NCI-H146 treated with DMSO at 0.1 percent for 48 hours (cell line): ENCODE results near the gene FRY.

Experiments
- DNase-seq: peaks from one replicate; lab custom pipeline; 2025; ENCODE audit not compliant: unreplicated experiment; lab: John Stamatoyannopoulos, UW

FRY gene

DNA sequence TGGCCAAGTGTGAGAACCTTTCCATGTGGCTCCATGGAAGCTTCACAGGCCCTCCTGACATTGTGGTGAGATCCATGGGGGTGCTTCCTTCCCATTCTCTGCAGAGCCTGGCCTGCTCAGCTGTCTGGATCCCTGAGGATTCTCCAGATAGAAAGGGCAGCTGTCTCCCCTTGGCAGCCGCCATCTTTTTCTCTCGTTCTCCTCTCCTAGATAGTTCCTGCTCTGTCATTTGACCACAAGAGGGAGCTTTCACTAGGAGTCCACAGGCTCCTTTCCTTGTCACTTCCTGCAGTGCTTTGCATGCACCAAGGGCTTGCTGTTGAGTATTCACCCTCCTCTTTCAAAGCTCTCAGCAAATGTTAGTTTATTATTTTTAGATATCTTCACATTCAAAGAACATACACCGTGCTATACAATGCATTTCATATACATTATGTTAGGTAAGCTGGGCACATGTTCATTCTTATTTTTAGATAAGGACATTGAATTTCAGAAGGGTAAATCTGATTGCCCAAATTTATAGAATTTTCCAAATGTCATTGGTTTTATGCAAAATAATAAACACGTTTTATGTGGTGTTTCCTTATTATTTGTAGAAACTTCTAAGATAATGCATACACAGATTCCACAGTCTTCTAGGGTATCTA is 133.2 kb downstream of the FRY start:
- DNase-seq = peak; percentile 66

DNA sequence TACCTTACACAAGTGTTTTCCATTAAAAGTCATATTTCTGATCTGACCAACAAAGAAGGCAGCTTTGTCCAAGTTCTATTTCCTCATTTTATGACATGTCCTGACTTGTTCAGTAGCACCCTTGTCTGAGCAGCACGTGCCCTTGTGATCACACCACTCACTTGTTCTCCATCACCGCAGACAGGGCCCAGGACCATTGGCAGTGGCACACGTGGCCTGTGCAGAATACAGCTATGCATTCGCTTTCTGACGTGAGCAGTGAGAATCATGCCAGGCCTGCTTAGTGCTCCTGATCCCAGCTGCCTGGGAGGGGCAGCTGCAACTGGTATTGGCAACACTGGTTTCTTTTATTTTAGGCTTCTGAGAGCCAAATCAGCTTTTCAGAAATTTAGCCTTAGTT is 134.2 kb downstream of the FRY start:
- DNase-seq = no peak

DNA sequence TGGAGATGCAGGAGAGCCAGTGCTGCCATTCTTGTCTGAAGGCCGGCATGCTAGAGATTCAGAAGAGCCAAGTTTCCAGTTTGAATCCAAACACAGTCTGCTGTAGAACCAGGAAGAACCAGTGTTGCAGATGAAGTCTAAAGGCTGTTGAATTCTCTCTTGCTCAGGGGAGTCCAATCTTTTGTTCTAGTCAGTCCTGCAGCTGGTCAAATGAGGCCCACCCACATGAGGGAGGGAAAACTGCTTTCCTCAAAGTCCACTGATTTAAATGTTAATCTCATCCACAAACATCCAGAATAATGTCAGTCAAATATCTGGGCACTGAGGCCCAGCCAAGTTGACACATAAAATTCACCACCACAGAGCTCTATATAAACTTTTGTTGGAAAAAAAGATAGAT is 136.6 kb downstream of the FRY start:
- DNase-seq = no peak

DNA sequence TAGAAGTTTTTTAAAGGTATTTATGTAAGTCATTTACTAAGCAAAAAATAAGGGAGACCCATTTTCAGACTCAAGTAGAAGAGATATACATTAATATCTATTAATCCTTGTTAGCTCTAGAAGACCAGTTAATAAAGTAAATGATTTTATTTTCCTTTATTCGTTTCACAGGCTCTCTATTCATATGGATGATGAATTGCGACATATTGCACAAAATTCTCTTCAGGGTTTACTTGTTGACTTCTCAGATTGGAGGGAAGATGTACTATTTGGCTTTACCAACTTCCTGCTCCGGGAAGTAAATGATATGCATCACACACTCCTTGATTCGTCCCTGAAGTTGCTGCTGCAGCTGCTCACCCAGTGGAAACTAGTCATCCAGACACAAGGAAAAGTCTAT is 139.3 kb downstream of the FRY start:
- DNase-seq = no peak

DNA sequence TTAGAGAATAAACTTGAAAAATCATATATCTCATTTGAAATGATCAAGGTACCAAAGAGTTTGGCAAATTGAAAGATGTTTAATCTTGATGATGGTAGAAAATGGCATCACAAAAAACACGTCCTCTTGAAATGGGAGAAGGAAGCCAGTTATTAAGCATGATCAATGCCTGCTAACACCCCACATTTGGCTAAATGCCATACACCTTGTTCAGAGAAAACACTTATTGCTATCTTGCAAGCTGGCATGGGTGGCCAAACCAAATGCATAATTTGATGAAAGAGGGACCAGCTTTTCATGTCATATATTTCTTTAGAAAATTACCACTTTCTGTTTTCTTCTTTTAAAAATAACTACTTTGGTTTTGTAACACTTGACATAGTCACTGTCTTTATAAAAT is 142.3 kb downstream of the FRY start:
- DNase-seq = no peak

DNA sequence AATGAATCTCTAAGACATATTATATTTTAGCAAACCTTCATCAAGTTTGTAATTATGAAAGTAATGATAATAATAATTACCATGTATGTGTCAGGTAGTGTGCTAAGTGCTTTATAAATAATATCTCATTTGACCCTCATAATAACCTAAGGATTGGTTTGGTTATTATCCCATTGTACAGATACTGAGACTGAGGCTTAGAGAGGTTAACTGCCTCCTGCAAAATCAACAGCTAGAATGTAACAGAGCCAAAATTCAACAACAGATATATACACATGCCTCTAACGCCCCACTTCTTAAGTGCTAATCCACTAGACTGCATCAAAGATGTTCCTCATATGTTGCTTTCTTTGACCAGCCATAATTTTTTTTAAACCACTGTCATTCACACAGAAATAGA is 142.8 kb downstream of the FRY start:
- DNase-seq = no peak

DNA sequence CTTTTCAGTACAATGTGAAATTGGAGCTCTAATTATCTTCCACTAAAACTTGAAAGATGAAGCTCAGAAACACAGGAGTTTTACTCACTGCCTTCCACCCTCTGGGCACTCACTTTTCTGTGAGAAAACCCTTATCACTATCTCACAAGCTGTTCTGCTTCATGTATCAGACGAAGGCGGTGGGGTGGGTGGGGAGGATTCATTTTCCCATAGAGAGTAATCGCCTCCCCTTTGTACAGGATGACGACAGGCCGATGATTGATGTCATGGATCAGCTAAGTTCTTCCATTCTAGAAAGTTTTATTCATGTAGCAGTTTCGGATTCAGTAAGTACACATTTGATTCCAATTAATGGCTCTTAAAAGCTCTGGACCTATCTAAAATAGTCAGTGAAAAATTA is 143.7 kb downstream of the FRY start:
- DNase-seq = no peak

DNA sequence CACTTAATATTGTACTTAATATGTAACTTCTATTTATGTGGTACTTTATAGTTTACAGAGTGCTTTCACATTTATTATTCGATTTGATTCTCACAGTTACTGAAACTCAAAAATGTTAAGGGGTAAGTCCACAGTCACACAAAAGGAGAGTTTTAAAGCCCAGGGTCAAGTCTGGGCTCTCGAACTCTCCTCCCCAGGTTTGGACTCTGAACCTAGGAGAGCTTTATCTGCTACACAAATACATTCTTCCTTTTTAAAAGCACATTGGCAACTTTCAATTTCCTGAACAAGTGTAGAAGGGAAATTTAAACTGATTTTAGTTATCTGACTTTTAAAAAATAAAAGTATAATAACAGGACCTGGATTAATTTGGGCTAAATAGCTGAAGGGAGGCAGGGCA is 144.4 kb downstream of the FRY start:
- DNase-seq = no peak

DNA sequence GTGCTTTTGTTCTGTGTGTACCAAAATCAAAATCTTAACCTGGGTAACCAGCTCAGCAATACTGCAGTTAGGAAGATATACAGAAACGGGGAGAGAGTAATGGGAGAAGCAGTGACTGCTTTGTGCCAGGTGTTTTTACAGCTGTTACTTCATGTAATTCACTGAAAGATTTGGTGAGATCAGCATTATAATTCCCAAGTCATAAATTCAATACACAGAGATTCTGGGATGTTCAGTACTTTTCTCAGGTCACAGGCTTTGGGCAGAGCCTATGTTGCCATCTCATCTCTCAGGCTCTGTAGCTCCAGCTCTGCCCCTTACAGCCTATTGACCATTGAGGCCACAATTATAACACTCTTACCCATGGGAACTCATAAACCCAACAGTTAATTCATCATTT is 145.1 kb downstream of the FRY start:
- DNase-seq = no peak

DNA sequence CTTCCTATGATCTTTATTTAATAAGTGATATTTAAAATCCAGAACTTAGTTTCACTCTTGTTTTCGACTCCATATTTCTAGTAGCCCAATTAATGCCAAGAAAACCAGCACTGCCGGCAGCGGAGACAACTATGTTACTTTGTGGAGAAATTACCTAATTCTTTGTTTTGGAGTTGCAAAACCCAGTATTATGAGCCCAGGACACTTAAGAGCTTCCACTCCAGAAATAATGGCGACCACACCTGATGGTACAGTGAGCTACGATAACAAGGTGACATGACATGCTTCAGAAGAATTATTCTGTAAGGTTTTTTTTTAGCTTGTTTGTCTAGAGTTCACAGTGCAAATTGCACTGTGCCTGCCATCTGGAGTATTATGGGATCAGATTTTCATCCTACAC is 147.2 kb downstream of the FRY start:
- DNase-seq = no peak

DNA sequence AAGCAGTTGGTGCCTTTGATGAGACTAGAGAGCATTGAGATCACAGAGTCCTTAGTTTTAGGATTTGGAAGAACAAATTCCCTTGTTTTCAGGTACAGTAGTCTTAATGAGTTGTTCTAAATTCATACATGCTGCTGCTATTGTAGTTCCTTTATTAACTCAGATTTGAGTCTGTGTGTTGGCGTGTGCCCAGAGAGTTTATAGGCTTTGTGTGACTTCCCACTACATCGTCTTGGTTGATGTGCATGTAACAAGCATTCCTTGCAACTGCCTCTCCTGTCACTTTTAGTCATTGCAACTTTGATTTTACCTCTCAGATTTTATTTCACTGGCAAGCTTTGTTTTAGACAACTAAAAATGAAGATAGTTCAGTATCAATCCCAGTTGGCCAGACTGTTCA is 148.1 kb downstream of the FRY start:
- no peak for DNase-seq

DNA sequence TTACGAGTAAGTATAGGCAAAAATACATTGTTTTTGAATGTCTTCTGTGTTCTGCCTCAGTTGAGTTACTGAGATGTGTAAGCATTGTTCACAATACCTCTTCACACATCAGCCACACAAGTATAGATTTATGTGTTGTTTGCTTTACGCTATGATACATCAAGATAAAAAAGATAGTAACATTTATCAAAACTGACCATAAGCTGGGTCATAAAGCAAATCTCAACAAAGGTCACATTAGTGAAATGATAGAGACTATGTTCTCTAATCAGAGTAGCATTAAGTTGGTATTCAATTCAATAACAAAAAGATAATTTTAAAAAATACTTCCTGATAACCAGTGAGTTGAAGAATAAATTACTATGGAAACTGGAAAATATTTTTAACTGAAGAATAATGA is 156.1 kb downstream of the FRY start:
- no peak for DNase-seq

DNA sequence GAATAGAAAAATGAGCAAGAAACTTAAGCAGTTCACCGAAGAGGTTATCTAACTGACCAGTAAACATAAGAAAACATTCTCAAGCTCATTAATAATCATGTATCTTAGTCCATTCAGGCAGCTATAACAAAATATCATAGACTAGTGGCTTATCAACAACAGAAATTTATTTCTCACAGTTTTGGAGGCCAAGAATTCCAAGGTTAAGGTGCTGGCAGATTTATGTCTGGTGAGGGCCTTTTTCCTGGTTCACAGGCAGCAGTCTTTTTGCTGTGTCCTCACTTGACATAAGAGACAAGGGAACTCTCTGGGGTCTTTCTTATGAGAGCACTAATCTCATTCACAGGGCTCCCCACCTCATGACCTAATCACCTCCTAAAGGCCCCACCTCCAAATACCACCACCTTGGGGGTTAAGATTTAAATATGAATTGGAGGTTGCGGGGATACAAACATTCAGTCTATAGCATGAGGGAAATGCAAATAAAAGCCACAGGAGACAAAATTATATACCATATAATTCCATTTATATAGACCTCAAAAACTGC is 160.0 kb downstream of the FRY start:
- DNase-seq = no peak

DNA sequence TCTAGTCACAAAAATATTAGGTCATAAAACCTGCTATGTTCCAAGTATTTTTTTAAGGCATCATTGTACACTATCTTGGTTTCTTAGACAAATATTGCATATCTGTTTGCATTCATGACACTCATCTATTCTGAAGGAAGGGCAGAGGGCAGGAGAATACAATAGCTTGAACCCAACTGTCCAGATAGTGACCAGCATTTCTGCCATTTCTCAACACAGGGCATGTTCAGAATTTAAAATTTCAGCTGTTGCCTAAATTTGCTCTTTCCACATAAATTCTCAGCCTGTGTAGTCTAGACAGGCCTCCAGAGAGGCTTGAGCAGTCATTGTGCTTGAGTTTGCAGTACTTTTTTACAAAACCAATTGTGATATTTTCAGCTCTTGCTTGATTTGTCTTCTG is 164.1 kb downstream of the FRY start:
- DNase-seq = no peak

DNA sequence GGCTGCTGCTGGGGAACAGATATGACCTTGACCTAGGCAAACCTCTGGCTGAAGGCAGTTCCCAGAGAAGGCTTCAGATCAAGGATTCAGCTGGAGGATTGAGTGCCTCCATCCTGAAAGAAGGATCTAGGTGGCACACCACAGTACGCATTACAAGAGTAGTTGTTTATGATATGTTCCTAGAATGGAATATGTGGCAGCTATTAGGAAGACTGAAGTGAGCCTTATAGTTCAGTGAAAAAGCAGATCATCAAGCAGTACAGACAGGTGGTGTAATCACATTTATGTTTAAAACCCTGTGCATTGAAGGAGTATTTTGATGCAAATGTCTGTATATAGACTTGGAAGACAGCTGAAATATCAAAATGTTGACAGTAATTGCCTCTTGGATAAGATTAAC is 167.6 kb downstream of the FRY start:
- no peak for DNase-seq

DNA sequence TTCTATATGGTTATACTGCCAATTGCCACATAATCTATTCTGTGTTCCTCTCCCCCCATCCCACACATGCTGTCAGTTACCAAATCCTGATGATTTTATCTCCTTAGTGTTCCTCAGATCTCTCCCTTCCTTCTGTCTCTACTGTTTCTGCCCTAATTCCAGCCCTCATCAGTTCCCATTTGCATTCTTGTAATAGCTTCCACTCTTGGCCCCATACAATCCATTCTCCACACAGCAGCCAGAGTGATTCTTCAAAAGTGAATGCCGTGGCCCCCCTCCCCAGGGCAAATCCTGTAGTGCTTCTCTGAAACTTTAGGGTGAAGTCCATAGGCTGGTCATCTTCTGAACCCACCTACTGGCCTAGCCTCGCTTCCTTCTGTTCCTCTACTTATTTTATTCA is 169.2 kb downstream of the FRY start:
- DNase-seq = no peak

DNA sequence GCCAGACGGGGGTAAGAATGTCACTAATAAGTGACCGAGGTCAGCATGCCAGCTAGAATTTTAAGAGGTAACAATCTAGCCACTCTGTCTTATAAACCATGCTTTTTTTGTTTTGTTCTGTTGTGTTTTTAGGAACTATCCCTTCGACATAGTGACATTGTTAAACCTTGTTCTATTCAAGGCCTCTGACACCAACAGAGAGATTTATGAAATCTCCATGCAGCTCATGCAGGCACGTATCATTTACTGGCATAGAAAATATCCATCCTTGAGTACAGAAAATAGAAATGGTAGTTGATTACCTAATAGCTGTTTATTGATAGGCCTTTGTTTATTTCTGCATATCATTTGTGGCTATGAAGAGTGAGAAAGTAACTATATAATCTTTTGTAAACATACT is 170.2 kb downstream of the FRY start:
- DNase-seq = no peak

DNA sequence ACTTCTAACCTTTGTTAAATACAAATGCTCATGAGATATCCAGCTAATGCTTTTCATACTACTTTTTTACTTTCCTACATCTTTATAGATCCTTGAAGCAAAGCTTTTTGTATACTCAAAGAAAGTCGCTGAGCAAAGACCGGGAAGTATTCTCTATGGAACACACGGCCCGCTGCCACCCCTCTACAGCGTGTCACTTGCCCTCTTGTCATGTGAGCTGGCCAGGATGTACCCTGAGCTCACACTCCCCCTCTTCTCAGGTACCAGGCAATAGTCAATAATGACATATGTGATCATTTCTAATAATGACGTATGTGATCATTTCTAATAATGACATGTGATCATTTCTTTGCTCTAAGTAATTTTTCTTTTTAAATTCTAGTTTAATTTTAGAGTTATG is 170.7 kb downstream of the FRY start:
- DNase-seq = no peak

DNA sequence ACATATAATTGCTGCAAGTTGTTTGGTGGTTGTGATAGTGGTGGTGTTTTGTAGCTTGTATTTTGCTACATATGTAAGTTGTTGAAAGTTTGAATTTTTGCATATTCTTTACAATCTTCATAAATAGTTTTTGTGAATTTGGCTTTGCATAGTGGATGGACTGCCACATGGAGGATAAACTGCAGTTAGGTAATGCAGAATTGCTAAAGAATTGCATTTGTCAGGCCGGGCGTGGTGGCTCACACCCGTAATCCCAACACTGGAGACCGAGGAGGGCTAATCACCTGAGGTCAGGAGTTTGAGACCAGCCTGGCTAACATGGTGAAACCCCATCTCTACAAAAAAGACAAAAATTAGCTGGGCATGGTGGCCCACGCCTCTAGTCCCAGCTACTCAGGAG is 171.6 kb downstream of the FRY start:
- DNase-seq = no peak

DNA sequence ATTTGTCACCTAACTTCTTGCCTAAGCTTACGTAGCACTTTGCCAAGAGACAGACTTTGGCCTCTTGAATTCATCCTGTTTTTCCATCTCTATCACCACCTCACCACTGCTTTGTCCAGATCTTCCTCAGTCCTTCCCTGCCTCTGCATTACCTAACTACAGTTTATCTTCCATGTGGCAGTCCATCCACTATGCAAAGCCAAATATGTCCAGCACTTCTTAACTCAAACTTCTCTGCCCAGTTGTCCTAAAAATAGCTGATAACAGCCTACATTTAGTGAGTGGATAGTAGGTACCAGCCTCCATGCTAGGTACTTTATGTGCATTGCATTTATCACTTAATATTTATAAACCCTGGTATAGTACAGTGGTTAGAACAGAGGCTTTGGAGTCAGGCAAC is 172.2 kb downstream of the FRY start:
- no peak for DNase-seq

DNA sequence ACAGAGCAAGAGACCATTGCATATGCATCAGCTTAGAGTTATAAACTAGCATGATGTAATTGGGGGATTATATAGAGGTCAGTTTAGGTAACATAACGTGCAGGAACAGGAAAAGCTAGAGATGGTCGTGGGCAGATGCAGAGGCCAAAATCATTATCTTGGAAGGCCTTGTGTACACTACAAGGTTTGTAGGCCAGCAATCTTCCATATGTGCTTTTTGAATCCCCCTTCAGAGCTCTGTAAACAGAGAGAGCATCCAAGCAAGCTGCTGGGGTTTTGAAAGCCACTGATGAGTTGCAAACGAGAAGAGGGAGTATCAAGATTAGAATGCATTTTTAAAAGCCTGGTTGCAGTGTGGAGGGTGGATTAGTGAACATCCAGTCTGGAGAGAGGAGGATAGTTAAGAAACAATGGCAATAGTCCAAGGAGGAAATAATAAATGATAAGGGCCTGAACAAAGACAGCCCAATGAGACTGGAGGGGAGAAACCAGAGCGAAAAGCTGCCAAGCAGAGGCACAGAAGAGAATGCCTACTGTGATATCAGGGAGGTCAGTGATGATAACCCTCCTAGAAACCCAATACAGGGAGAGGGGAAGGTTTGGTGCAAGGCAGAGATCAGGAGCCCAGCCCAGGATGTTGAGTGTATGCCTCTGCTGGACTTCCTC is 174.0 kb downstream of the FRY start:
- no peak for DNase-seq

DNA sequence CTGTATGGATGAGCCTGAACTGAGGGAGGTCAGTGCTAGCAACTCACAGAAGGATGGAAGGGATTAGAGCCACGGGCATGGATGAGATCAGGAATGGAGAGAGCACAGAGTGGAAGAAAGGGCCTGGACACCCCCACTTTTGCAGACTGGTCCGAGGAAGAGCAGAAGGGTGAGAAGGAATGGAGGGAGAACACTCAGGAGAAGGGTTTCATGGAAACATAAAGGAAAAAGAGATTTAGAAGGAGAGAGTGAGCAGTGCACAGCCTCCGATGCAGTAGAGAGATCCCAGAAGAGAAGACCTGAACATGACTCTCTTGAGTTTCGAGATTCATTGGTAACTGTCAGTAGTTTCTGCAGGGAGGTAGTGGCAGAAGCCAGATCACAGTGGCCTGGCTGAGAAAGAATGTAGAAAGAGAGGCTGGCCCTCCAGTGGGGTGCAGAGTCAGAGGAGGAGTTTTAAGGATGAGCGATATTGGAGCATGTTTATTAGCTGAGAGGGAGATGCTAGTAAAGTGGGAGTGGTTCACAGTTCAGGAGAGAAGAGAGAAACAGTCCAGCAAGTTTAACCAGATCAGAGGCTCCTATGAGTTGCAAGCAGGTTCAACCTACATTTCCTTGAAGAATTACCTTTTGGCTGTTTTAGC is 174.6 kb downstream of the FRY start:
- DNase-seq = no peak

DNA sequence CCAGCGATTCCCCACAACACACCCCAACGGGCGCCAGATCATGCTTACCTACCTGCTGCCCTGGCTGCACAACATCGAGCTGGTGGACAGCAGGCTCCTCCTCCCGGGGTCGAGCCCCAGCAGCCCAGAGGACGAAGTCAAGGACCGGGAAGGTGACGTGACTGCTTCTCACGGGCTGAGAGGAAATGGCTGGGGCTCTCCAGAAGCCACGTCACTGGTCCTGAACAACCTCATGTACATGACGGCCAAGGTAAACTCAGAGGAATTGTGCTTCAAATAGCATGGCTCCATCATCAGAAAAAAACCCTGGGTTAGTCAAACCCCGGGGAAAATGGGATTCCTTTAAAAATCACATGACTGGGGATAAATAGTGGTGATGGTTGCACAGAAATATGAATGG is 177.3 kb downstream of the FRY start:
- DNase-seq = no peak
